CD14-positive monocyte (primary cell): ENCODE results near the gene POLR3GL. TPM values are rescaled to one million over a fixed set of nuclear protein-coding genes. Genes with fewer than 3 reads are reported as not detected.

ENCODE experiments used
- DNase-seq, 3 donors: peaks; one replicate each; pipeline ENCODE4 v3.0.0-alpha.2; 2011 to 2022
- H2AFZ ChIP-seq: 2 replicates; pipeline ENCODE4 v1.6.0; 2012; ENCODE audit warnings: mild to moderate bottlenecking, low read depth, low read length, inconsistent platforms; ENCODE audit not compliant: insufficient read depth, poor library complexity, severe bottlenecking
- H3K27ac ChIP-seq, 2 donors: 1 replicate in 1 of 2; 2 replicates in 1 of 2; pipeline ENCODE4 v1.5.1; 2012 to 2013; ENCODE audit warnings: low read length in 2 of 2, control low read depth in 1 of 2, inconsistent platforms in 1 of 2, low read depth in 1 of 2, mild to moderate bottlenecking in 1 of 2
- H3K27me3 ChIP-seq, 2 donors: one replicate each; pipeline versions ENCODE4 v1.6.0 to v1.6.1; 2011 to 2013; ENCODE audit warnings: low read length in 2 of 2; ENCODE audit not compliant: control insufficient read depth in 2 of 2, insufficient read depth in 2 of 2
- H3K36me3 ChIP-seq, 2 donors: replicated peaks in 1 of 2; 1 replicate in 1 of 2; 2 replicates in 1 of 2; pipeline versions ENCODE4 v1.5.1 to v1.6.1; 2012 to 2013; ENCODE audit warnings: low read length in 2 of 2, control low read depth in 1 of 2, inconsistent platforms in 1 of 2, mild to moderate bottlenecking in 1 of 2; ENCODE audit not compliant: insufficient read depth in 2 of 2, control insufficient read depth in 1 of 2
- H3K4me1 ChIP-seq, 2 donors: 1 replicate in 1 of 2; 2 replicates in 1 of 2; pipeline versions ENCODE4 v1.5.1 to v1.6.1; 2012 to 2013; ENCODE audit warnings: low read length in 2 of 2, control low read depth in 1 of 2, inconsistent platforms in 1 of 2, mild to moderate bottlenecking in 1 of 2, moderate library complexity in 1 of 2; ENCODE audit not compliant: insufficient read depth in 2 of 2, control insufficient read depth in 1 of 2
- H3K4me2 ChIP-seq: replicated peaks from 2 replicates; pipeline ENCODE3; 2012; ENCODE audit warnings: low read length, moderate library complexity, mild to moderate bottlenecking; ENCODE audit not compliant: poor library complexity, severe bottlenecking; ENCODE audit errors: extremely low read depth
- H3K4me3 ChIP-seq, 3 experiments: fragments of 200-600 bp in 1 of 3; sonication (generic) in 1 of 3; replicated peaks in 1 of 3; 1 replicate in 2 of 3; 2 replicates in 1 of 3; pipeline ENCODE4 v1.5.1; 2011 to 2013; ENCODE audit warnings: low read length in 3 of 3, mild to moderate bottlenecking in 3 of 3, control low read depth in 2 of 3, low read depth in 2 of 3, inconsistent platforms in 1 of 3, moderate library complexity in 1 of 3
- H3K79me2 ChIP-seq: 2 replicates; pipeline ENCODE4 v1.6.0; 2012; ENCODE audit warnings: mild to moderate bottlenecking, control low read depth, inconsistent platforms, low read length, moderate library complexity; ENCODE audit not compliant: insufficient read depth
- H3K9ac ChIP-seq: 2 replicates; pipeline ENCODE4 v1.6.0; 2017; ENCODE audit warnings: low read length, mild to moderate bottlenecking; ENCODE audit not compliant: insufficient read depth, poor library complexity, severe bottlenecking
- H3K9me3 ChIP-seq, 2 donors: replicated peaks in 1 of 2; 1 replicate in 1 of 2; 2 replicates in 1 of 2; pipeline versions ENCODE4 v1.5.1 to v1.6.1; 2012 to 2013; ENCODE audit warnings: low read length in 2 of 2, control low read depth in 1 of 2; ENCODE audit not compliant: control insufficient read depth in 1 of 2, insufficient read depth in 1 of 2
- H4K20me1 ChIP-seq: 2 replicates; pipeline ENCODE4 v1.6.0; 2012; ENCODE audit warnings: mild to moderate bottlenecking, low read length, control low read depth, moderate library complexity; ENCODE audit not compliant: insufficient read depth
- H3K27ac Mint-ChIP-seq, 7 donors: one replicate each; pipeline ENCODE4 v1.8.0; 2020; ENCODE audit warnings: mild to moderate bottlenecking in 7 of 7, mixed read lengths in 7 of 7, moderate library complexity in 6 of 7, inconsistent platforms in 2 of 7
- H3K27me3 Mint-ChIP-seq, 3 donors: one replicate each; pipeline ENCODE4 v1.8.0; 2021 to 2022; ENCODE audit warnings: low read depth in 3 of 3, mild to moderate bottlenecking in 3 of 3, mixed read lengths in 3 of 3, moderate library complexity in 3 of 3, inconsistent platforms in 1 of 3
- H3K36me3 Mint-ChIP-seq, 2 donors: one replicate each; pipeline ENCODE4 v1.8.0; 2020; ENCODE audit warnings: mixed read lengths in 2 of 2, inconsistent platforms in 1 of 2, mild to moderate bottlenecking in 1 of 2
- H3K4me1 Mint-ChIP-seq: one replicate; pipeline ENCODE4 v1.8.0; 2020; ENCODE audit warnings: mild to moderate bottlenecking, mixed read lengths
- H3K4me3 Mint-ChIP-seq, 2 donors: one replicate each; pipeline ENCODE4 v1.8.0; 2020; ENCODE audit warnings: mild to moderate bottlenecking in 2 of 2, mixed read lengths in 2 of 2, moderate library complexity in 1 of 2
- H3K9me3 Mint-ChIP-seq, 7 donors: one replicate each; pipeline ENCODE4 v1.8.0; 2020 to 2022; ENCODE audit warnings: mixed read lengths in 7 of 7, mild to moderate bottlenecking in 6 of 7, moderate library complexity in 6 of 7, inconsistent platforms in 2 of 7
- WGBS: methylation state at CpG from one replicate; pipeline ENCODE4 v1.1.5; 2013; ENCODE audit warnings: missing lambda C conversion rate; ENCODE audit not compliant: insufficient coverage; 5-methylcytosine and 5-hydroxymethylcytosine counted together
- intact Hi-C, 2 donors: fragments of 100-400 bp; cut with micrococcal nuclease; formaldehyde crosslinking; loops; one replicate each; pipeline versions ENCODE4 v1.15.0 to v1.15.1; 2023
- polyA plus RNA-seq, 3 donors: library from polyadenylated mRNA; depleted of rRNA in 1 of 3; unstranded in 2 of 3; stranded (reverse) in 1 of 3; fragments of 300-500 nt in 2 of 3; fragments of >200 nt in 1 of 3; fragmentation: Illumina TruSeq in 2 of 3; gene quantifications; 1 replicate in 2 of 3; 2 replicates in 1 of 3; pipeline ENCODE4 v1.2.3, GENCODE V29; 2012 to 2021
- TF ChIP-seq, protein P1 (sequence below): fragments of 200-600 bp; IDR thresholded peaks from one replicate; pipeline ENCODE4 v1.8.0; 2022; ENCODE audit warnings: antibody characterized with exemption, mild to moderate bottlenecking

The POLR3GL gene
- polyA plus RNA-seq, 3 donors: 11.6 to 39.0 (median 36.2) TPM

DNA sequence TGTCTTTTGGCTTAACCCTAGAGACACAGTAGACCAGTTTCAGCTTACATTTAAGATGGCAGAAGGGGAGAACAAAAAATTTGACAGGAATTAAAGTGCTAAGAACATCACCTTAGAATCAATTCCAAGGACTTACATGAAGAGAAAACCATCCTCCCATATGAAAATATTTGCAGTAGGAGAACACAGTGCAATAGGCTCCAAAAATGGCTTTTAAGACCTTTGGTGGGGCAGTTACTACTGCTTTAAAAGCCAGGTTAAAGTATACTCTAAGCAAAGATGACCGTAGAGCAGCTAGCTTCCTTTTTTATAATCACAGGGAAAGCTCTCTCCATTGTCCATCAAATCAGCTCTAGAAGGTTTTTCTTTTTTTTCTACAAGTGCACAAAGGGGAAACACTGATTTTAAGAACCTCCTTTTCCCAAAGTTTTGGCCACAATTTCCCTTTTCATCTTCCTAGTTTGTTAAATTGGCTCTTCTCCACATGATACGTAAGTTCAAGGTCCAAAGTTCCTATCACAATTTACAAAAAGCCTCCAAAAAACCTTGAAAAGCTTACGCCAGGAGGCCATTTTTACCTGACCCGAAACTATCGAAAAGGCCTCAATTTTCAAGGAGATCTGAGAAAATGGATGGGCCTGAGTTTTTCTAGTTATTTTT, 28.6 kb downstream of the POLR3GL start:
- Histone ChIP-seq H3K27ac (peak overlapping the region; percentile 61 to 78), H3K4me3 (peak overlapping the region; percentile 87 to 100 (median 99)), H3K9ac (peak overlapping the region; percentile 78), H3K27me3 (no peaks in the 10 kb centered on the region), H3K36me3 (peaks cover 41 to 43% of the 10 kb centered on the region in 2 donors), H4K20me1 (peaks cover 65% of the 10 kb centered on the region), H3K4me2 (peak overlapping the region; percentile 97), H3K9me3 (no peaks in the 10 kb centered on the region), H3K79me2 (peaks cover 68% of the 10 kb centered on the region), H2AFZ (no peak overlapping the region), H3K4me1 (peaks cover 27 to 42% of the 10 kb centered on the region in 2 donors)
- no peak for DNase-seq
- Mint-ChIP-seq H3K4me1 (peaks cover 67% of the 10 kb centered on the region), H3K4me3 (peak overlapping the region; percentile 99 to 100), H3K9me3 (peaks cover 0 to 9% (median 2%) of the 10 kb centered on the region in 7 donors), H3K36me3 (peaks cover 42 to 45% of the 10 kb centered on the region in 2 donors), H3K27me3 (peaks cover 0 to 3% (median 0%) of the 10 kb centered on the region in 3 donors), H3K27ac (peak overlapping the region; percentile 30 to 99 (median 93))
- 0% methylated on average over 1 of the region's 5 CpGs for WGBS
- intact Hi-C loops: no loop called here
- TF ChIP-seq, protein P1, sequence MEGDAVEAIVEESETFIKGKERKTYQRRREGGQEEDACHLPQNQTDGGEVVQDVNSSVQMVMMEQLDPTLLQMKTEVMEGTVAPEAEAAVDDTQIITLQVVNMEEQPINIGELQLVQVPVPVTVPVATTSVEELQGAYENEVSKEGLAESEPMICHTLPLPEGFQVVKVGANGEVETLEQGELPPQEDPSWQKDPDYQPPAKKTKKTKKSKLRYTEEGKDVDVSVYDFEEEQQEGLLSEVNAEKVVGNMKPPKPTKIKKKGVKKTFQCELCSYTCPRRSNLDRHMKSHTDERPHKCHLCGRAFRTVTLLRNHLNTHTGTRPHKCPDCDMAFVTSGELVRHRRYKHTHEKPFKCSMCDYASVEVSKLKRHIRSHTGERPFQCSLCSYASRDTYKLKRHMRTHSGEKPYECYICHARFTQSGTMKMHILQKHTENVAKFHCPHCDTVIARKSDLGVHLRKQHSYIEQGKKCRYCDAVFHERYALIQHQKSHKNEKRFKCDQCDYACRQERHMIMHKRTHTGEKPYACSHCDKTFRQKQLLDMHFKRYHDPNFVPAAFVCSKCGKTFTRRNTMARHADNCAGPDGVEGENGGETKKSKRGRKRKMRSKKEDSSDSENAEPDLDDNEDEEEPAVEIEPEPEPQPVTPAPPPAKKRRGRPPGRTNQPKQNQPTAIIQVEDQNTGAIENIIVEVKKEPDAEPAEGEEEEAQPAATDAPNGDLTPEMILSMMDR: no peak

- H3K36me3 ChIP-seq: peaks cover 41 to 43% of the 10 kb centered on the region in 2 donors
- peak overlapping the region; percentile 97 for H3K4me2 ChIP-seq
- Mint-ChIP-seq H3K27ac (peak overlapping the region; percentile 78 to 99 (median 94)), H3K4me1 (peaks cover 68% of the 10 kb centered on the region), H3K9me3 (peaks cover 0 to 9% (median 2%) of the 10 kb centered on the region in 7 donors), H3K27me3 (peaks cover 0 to 3% (median 0%) of the 10 kb centered on the region in 3 donors), H3K36me3 (peaks cover 42 to 45% of the 10 kb centered on the region in 2 donors), H3K4me3 (peak overlapping the region; percentile 99 to 100)
- peak overlapping the region; percentile 61 to 78 for H3K27ac ChIP-seq
- peaks cover 30 to 42% of the 10 kb centered on the region in 2 donors for H3K4me1 ChIP-seq
- no peak overlapping the region for H2AFZ ChIP-seq
- TF ChIP-seq, protein P1: no peak
- no peaks in the 10 kb centered on the region for H3K27me3 ChIP-seq
- H3K9me3 ChIP-seq: no peaks in the 10 kb centered on the region
- H3K9ac ChIP-seq: peak overlapping the region; percentile 78
- intact Hi-C loops: no loop called here
- 0% methylated on average over 1 of the region's 6 CpGs for WGBS
- H3K4me3 ChIP-seq: peak overlapping the region; percentile 87 to 100 (median 99)
- DNase-seq: no peak
- peaks cover 72% of the 10 kb centered on the region for H3K79me2 ChIP-seq
- H4K20me1 ChIP-seq: peaks cover 65% of the 10 kb centered on the region
Measured at GRCh38 chr1:145993618-145994390, 29.3 kb downstream of the POLR3GL start.
